Smooth muscle cell of the brain vasculature (primary cell): ENCODE data around the gene SCPEP1.
"Not testable (repeated sequence)": the region's sequence is repeated elsewhere in the genome, so short reads cannot be mapped to it uniquely, and the experiment has no call there.

ENCODE experiments used
- DNase-seq: peaks from one replicate; pipeline ENCODE4 v3.0.0-alpha.2; 2012; ENCODE audit warnings: low read depth, low spot score

SCPEP1 gene

DNA sequence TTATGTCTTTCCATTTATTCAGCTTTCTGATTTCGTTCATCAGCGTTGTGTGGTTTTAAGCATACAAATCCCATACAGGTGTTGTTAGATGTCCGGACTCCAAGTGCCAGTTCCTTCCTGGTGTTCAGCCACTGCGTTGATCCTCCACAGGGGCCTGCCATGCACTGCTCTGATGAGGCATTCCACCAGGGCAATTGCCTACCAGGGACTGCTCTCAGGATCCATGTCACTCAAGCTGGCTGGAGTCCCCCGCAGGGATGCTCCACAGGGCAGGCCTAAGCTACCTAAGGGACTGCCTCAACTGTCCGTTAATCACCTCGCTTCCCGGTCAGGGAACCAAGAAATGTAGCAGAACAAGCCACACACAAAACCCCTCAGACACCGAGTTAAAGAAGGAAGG is 12.7 kb upstream of the SCPEP1 start:
- DNase-seq, result not testable (repeated sequence)

DNA sequence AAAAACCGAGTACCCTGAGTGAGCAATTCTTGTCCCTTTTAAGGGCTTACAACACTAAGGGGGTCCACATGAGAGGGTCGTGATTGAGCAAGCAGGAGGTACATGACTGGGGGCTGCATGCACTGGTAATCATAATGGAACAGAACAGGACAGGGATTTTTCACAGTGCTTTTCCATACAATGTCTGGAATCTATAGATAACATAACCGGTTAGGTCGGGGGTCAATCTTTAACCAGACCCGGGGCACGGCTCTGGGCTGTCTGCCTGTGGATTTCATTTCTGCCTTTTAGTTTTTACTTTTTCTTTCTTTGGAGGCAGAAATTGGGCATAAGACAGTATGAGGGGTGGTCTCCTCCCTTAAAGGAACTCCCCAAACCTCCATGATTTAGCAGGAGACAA is 12.2 kb upstream of the SCPEP1 start:
- not testable (repeated sequence) for DNase-seq

DNA sequence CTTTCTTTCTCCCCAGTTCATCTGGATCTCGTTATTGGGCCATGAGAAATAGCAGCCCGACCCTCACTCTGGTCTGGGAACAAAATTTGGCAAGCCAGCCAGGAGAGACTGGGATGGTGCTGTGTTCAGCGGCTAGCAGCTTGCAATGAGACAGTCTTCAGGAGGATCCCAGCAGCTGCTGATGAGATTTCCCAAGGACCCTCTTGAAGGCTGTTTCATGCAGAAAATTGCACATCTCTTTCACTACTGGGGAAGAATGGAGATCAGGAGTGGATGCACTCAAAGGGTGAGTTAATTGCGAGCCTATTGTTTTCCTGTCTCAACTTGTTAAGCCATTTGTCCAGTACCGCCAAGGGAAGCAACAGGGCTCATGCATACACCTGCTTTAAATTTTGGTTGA is 11.6 kb upstream of the SCPEP1 start:
- no peak for DNase-seq

DNA sequence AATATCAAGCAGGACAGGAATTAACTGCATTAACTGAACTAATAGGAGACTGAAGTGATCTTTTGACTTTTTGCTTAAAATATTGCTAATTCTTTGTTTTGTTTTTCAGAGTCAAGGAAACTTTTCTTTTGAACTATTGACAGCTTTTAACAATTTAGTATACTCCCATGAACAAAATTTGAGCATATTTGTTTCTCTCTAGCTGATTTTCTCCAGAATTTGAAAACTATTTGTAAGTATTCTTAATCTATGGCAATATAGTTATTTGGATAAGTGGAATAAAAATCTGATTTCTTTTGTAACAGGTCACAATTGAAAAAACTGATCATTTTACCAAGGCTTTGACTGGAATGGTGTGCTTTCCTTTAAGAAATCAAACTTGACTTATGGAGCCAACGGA is 7.0 kb upstream of the SCPEP1 start:
- no peak for DNase-seq

DNA sequence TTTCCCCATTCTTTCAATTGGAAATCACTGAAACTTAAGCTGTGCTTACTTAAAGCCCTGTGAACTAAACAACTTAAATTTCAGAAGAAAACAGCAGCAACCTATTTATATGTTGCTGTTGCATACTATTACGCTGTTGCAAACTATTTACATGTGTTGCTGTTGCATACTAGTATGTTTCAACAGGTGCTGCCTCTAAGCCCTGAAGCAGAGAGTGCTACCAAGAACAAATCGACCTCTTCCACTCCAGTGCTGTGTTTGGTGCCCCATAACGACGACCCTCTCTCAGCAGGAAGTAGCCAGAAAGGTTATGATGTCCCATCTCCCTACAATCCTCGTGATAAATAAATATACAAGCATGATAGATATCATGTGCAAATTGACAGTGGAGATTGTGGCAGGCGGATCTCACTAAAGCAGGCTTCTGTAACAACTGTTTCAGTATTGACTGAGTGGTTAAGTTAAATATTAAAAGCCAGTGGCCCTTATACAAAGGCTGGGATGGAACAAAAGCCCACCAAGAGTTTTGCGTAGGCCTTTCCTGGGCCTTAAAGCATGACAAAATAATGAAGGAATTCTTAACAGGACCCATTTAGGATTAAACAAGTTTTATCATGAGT is 5.7 kb upstream of the SCPEP1 start:
- no peak for DNase-seq

DNA sequence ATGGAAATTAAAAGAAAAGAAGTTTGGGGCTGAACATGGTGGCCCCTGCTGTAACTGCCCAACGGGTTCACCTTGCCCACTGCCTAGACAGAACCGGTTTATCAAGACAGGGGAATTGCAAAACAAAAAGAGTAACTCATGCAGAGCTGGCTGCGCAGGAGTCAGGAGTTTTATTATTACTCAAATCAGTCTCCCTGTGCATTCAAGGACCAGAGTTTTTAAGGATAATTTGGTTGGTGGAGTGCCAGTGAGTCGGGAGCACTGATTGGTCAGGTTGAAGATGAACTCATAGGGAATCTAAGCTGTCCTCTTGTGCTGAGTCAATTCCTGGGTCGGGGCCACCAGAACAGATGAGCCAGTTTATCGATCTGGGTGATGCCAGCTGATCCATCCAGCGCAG is 4.4 kb upstream of the SCPEP1 start:
- DNase-seq, result no peak

DNA sequence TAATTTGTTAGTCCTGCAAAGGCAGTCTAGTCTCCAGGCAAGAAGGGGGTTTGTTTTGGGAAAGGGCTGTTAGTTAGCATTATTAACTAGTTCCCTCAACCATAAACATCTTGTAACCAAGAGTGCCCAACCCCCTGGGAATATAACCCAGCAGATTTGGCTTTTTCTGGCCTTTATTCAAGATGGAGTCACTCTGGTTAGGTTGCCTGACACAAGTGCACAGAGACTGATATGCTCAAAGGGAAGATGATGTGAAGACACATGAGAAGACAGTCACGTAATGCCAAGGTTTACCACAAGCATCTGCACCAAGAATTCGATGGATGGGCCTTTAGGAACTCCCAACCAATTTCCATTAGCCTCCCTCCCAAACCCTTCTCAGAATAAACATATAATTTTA is 3.9 kb upstream of the SCPEP1 start:
- DNase-seq, result no peak

DNA sequence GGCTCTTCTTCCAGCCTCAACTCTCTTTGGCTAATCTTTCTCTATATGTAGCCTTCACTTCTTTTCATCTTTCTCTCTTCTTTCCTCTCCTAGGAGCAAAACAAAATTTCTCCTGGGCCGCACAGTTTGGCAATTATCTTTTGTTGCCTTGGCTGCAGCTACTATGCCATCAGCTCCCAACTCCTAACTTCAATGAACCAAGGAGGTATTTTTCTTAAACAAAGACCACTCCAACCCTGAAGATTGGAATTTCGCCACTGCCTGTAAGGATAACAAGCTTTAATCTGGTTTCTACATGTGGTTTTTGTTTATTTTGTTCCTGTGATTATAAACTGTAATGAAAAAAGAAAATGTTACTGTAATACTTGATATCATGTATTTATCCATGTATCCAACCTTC is 2.3 kb upstream of the SCPEP1 start:
- DNase-seq, result no peak

DNA sequence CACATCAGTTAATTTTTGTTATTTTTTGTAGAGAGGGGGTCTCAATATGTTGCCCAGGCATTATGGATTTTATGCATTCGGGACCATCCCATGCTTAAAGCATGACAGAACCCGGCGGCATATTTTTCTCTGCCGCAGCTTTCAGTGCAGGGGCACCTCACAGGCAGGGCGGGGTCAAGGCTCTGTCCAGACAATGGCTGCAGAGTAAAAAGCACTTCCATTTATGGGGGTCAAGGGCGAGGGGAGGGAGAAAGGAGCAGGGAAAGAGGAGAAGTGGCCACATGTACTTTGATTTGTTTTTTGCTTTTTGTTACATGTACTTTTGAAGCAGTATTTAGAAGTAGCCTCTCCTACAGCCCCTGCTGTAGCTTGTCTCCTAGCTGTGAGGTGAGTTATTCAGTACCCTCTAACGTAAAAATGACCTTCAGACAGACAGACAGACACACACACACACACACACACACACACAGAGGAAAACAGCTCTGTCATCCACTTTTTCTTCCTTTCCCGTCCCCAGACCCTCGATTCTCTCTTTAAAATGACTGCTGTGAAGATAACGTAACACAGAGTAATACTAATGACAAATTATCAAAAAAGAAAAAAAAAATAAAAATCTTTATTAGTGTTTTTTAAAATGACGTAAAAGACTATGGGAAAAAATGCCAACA is 856 bp upstream of the SCPEP1 start:
- no peak for DNase-seq

DNA sequence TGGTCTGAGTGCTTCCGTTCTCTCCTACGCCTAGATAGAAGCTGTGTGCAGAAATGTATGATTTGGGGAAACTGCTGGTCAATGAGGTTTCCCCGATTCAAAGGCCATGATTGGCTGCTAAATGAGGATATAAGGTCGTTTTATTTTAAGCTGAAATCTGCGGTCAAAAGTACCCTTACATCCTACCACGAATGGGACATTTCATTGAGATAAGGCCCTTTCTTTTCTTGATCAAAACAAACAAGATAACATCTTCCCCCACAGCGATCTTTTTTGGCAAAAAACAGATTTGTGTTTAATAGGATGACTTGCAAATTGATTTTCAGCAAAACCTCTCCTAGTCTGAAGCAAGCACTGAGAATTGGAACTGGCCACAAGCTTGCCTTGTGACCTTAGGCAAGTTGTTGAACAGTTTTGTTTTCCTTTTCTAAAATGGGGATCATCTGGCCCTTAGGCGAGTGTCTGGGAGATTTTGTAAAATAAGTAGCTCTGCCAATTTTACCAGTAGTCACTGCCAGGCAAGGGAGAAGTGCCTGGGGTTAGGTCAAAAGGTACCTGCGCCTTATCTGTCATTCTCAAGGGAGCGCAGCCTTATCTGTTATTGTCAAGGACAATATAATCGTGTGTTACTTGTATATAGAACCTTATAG is 635 bp downstream of the SCPEP1 start:
- no peak for DNase-seq

DNA sequence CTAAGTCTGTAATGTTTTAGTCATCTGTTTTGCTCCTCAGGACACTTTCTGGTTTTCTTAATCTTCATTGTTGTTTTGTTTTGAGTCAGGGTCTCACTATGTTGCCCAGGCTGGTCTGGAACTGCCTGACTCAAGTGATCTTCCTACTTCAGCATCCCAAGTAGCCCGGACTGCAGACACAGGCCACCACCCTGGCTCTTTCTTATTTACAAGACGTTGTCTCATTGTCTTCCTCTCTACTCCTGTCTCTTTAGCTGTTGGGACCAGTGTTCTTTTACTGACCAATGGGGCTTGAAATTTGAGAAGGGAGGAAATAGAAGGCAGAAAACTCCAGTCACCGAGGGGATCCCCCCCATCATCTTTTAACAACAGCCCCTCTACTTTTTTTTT is 1.2 kb downstream of the SCPEP1 start:
- DNase-seq, result no peak

DNA sequence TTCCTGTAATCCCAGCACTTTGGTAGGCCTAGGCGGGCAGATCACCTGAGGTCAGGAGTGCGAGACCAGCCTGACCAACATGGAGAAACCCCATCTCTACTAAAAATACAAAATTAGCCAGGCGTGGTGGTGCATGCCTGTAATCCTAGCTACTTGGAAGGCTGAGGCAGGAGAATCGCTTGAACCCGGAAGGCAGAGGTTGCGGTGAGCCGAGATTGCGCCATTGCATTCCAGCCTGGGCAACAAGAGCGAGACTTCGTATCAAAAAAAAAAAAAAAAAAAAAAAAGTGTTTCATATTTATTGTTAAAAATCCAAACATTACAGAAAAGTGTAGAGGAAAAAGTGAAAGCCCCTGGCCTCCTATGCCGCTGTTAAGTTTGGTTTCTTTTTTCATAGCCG is 2.6 kb downstream of the SCPEP1 start:
- not testable (repeated sequence) for DNase-seq

DNA sequence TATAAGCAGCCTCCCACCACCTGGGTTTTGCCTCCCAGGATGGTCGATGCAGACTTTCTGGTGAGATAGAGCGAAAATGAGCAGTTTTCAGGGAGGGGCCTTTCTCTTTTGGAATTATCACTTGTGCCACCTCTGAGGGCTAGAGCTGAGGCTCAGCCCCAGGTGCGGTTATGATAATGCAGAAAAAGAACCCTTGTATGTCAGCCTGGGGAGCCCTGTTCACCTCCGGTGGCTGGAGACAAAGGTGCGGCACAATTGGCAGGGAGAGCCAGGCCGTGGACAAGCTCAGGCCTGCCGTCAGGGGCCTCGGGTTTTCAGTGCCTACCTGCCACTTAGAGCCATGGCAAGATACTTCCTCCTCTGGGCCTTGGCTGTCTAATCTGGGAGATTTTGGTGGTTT is 4.4 kb downstream of the SCPEP1 start:
- DNase-seq, result no peak

DNA sequence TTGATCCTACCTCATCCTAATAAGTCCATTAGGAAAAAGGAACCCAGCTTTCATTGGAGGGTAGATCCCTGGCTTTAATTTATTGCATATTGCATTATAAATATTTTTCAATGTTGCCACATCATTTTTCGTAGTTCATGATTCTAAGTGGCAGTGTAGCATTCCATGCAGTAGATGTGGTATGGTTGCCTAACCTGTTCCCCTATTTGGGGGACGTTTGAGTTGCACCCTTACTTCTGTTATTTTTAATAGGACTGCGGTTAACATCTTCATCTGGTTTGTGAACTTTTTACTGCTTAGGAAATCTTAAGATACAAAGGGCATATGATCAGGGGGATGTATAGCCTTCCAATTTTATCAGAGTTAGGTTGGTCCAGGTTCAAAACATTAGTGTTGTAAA is 5.4 kb downstream of the SCPEP1 start:
- no peak for DNase-seq

DNA sequence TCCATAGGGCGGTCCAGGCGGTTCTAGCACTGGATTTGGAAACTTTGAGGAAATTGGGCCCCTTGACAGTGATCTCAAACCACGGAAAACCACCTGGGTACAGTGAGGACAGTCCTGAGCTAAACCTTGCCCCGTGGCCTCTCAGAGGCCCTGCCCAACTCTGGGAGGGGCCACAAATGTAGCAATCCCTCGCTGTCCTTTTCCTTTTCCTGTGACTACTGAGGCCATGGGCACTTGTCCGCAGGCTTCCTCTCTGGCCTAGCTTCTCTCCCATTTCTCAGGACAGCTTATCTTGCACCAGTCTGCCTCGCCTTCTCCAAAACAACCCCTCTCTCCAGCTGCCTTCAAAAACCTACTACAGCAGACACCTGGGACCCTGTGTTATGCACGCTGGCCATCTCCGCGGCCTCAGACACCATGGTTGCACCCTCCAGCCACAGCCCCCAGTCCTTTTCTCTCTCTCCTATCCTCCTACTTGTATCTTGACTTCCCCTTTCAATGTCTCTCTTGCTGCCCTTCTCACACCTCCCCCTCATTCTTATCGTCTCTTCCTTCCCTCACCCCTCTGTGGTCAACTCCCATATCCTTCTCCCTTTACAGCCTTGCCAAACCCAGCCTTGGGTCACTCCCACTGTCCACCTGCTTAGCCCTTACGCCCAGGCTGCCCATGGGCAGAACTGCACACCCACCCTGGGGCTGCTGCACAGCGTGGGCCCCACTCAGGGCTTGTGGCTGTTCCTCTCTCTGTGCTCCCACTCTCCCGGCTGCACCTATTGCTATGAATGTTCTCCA is 7.6 kb downstream of the SCPEP1 start:
- DNase-seq, result no peak

DNA sequence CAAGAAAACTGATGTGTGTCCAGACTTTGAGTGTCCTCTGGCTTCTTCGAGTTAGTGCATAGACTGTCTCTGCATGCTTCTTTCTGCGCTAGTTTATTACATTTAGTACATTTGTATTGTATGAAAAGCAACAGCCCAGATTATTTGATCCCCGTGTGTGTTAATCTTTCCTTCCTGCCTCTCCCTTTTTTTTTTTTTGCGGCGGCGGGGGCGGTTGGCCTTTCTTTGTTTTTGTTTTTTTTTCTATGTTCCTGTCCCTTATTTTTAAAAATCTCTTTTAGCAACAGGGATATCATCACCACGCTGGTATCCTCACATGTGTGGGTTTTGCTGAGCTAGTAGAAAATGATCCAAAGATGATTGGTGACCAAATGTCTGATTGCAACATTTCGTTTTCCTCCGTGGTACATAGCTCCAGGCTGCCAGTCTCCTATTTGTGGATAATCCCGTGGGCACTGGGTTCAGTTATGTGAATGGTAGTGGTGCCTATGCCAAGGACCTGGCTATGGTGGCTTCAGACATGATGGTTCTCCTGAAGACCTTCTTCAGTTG is 9.4 kb downstream of the SCPEP1 start:
- no peak for DNase-seq

DNA sequence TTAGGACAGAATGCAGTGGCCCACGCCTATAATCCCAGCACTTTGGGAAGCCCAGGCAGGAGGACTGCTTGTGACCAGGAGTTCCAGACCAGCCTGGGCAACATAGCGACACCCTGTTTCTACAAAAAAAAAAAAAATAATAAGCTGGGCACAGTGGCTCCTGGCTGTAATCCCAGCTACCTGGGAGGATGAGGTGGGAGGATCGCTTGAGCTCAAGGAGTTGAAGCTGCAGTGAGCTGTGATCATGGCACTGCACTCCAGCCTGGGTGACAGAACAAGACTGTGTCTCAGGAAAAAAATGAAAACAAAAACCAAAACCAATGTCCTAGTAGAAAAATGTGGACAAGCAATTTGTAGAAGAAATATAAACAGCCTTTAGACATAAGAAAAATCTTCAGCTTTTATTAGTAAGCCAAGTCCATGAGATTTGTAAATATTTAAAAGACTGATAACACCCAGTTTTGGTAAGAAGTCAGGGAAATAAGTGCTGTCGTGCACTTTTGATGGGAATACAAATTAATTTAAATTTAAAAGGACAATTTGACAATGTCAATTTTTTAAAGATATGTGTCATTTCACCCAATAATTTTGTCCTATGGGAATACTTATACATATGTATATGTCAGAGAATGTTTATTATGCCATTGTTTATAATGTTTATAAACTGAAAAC is 11.1 kb downstream of the SCPEP1 start:
- no peak for DNase-seq

DNA sequence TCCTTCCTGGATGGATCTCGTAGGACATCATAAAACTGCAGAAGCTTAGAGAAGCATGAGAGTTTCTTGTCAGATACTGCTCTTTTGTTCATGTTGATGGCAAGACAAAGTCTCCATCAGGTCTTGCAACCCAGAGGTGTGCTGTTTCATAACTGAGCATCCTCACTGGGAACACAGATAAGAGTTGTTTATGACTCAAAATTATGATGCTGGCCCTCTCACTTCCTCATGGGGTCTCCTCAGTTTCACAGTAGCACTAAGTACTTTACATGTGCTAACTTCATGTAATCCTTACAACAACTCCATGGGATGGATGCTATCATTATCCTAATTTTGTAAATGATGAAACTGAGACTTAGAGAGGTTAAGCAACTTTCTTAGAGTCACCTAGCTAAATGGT is 14.4 kb downstream of the SCPEP1 start:
- DNase-seq, result no peak

DNA sequence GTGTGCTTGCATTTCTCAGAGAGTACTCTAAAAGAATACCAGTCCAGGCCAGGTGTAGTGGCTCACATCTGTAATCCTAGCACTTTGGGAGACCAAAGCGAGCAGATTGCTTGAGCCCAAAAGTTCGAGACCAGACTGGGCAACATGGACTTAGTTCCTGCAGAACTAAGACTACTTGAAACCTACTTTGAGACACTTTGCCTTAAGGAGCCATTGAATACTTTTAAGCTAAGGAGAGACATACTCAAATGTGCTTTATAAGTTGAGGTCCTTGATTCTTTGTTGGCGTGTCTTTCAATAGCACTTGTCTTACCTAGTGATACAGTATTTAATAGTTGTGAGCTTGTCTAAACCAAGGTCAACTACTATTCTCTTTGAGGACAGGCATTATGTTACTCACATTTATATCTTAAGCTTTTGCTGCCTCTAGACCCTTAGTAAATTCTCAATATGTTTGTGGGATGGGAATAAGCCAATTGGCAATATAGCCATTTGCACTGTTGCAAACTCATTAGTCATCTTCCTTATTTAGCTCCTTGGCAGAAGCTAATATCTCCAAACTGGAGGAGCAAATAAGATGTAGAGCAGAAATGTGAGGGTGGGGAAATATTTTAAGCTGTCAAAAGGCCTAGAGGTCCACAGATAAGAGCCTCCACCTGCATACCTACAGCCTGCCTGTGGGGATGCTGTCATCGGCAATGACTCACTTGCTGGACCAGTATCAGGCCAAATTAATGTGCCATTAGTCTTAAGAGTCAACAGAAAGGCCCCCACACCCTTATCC is 16.3 kb downstream of the SCPEP1 start:
- DNase-seq, result no peak

DNA sequence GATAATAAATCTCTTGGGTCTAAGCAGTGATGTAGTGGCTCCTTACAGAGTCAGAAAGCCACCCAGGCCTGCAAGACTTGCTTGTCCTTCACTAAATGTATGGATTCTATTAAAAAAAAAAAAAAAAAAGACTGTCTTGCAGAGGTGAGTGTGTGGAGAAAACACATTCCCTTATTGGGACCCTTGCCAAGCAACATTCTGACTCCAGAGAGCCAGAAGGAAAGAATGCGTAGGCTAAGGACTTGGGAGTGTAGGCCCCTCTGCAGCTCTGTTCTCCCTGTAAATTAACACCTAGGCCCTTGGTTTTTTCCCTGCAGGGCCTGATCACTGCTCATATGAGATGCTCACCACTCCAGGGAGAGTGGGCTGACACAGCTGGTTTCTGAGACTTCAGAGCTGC is 17.8 kb downstream of the SCPEP1 start:
- DNase-seq, result no peak

DNA sequence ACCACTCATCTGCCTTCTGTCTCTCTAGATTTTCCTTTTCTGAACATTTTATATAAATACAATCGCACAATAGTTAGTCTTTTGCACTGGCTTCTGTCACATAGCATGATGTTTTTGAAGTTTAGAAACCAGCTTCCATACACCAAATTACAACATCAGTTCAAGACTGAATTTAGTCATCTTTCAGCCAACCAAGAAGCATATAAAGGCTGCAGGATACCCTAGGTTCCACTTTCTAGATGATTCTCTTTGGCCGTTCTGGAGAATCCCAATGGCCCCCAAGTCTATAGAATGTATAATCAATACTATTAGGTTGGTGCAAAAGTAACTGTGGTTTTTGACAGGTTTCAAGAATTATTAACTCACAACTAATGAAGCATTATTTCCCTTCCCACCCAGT is 19.4 kb downstream of the SCPEP1 start:
- no peak for DNase-seq
